ENCODE measurements around the gene FAM131B.

GRCh38 chr7:143346018-143346417 is 16.5 kb downstream of the FAM131B start:
- no peak for TF ChIP-seq CTCF (IDR thresholded peaks at IDR 0.05; ENCODE audit: borderline replicate concordance, extremely low read depth, low read length, poor library complexity, severe bottlenecking)
- no peak for TF ChIP-seq EZH2 (IDR thresholded peaks at IDR 0.05; ENCODE audit: borderline replicate concordance, low read depth, low read length, severe bottlenecking)

Measured in DND-41 (cell line).